ENCODE data around the gene DLL1.
A peak's percentile ranks its signal among the peaks of the same experiment; 100 is the strongest.

The DLL1 gene

DNA sequence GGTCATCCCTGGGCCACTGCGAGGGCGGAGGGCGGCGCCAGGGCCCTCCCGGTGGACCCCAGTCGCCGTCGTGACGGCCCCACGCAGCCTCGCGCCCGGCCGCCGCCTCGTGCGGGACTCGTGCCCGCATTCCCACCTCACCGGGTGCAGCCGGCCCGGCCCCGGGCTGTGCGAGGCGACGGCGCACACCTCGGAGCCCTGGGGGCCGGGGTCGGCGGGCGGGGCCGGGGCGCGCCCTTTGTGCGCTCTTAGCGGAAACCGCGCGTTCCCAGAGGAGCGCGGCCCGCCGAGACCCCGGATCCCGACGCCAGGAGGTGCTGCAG lies 5.5 kb upstream of the DLL1 start:
- Histone ChIP-seq H3K9me3 (ENCODE audit: low read length) (no peaks in the 10 kb centered on the region), H3K27me3 (ENCODE audit: insufficient read depth, low read length) (peaks cover 13% of the 10 kb centered on the region), H3K4me3 (ENCODE audit: low read depth, low read length, poor library complexity, severe bottlenecking) (peak overlapping the region; percentile 62), H3F3A (ENCODE audit: insufficient read depth, low read length) (0 out of 2 replicates have a peak, but pooled peaks cover 6% of the 10 kb centered on the region), H3K9ac (ENCODE audit: low read length) (no peak overlapping the region), H3K9me2 (ENCODE audit: low read depth, low read length) (no peaks in the 10 kb centered on the region), H3K79me2 (ENCODE audit: insufficient read depth, low read length) (no peaks in the 10 kb centered on the region), H3K27ac (ENCODE audit: low read depth, low read length, poor library complexity, severe bottlenecking) (no peak overlapping the region), H4K20me1 (ENCODE audit: insufficient read depth, low read length) (no peaks in the 10 kb centered on the region), H3K4me1 (ENCODE audit: insufficient read depth, low read length, severe bottlenecking) (peaks cover 24% of the 10 kb centered on the region), H3K4me2 (ENCODE audit: low read length) (peak overlapping the region; percentile 75; the same call in 1 of the 2 replicates), H3K36me3 (ENCODE audit: insufficient read depth, low read length) (no peaks in the 10 kb centered on the region; the same call in 1 of the 2 replicates), H2AFZ (ENCODE audit: low read length) (no peak overlapping the region)
- no peak for TF ChIP-seq CTCF (IDR thresholded peaks at IDR 0.05; ENCODE audit: low read length)
- no peak for TF ChIP-seq EZH2 (IDR thresholded peaks at IDR 0.05; ENCODE audit: borderline replicate concordance, low read length)

GRCh38 chr6:170295510-170296422 lies 4.9 kb upstream of the DLL1 start:
- peak overlapping the region; percentile 44; the same call in 1 of the 2 replicates for H3K9ac ChIP-seq (ENCODE audit: low read length)
- TF ChIP-seq CTCF (IDR thresholded peaks at IDR 0.05; ENCODE audit: low read length) (no peak), EZH2 (IDR thresholded peaks at IDR 0.05; ENCODE audit: borderline replicate concordance, low read length) (no peak)
- no peak overlapping the region for H3K27ac ChIP-seq (ENCODE audit: low read depth, low read length, poor library complexity, severe bottlenecking)

DNA sequence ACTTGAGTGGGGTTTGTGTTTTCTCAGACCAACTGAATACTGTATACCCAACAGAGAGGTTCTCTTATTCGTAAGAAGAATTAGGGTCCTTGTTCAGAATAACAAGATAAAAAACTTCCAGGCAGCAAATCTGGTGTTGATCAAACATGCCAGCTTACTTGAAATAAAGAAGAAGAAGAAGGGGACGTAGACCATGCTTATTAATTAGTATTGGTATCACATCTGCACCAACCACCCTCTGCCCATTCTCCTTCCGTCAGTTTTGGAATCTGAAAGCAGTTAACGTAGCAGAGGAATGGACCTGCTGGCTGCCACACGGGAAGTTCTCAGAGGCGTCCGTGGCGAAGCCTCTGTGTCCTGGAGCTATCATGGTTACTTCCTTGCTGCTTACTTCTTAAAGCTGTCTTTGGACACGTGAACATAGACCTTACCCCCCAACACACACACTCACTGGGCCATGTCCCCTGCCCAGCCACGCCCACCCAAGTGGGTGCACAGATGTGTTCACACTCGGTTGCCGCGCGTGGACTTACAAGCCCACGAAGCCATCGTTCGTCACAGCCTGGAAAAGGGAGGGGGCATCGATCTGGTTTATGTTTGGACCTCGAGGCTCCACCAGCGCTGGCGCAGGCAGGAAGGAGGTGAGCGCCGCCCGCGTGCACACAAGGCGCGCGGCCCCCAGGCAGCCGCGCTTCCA lies 4.1 kb upstream of the DLL1 start:
- Histone ChIP-seq H3K36me3 (ENCODE audit: insufficient read depth, low read length) (no peaks in the 10 kb centered on the region), H4K20me1 (ENCODE audit: insufficient read depth, low read length) (no peaks in the 10 kb centered on the region), H2AFZ (ENCODE audit: low read length) (peak overlapping the region; percentile 52; the same call in 1 of the 2 replicates), H3K4me1 (ENCODE audit: insufficient read depth, low read length, severe bottlenecking) (peaks cover 36% of the 10 kb centered on the region), H3K4me3 (ENCODE audit: low read depth, low read length, poor library complexity, severe bottlenecking) (peak overlapping the region; percentile 62), H3K9me3 (ENCODE audit: low read length) (no peaks in the 10 kb centered on the region), H3K27ac (ENCODE audit: low read depth, low read length, poor library complexity, severe bottlenecking) (no peak overlapping the region), H3F3A (ENCODE audit: insufficient read depth, low read length) (0 out of 2 replicates have a peak, but pooled peaks cover 6% of the 10 kb centered on the region), H3K9ac (ENCODE audit: low read length) (peak overlapping the region; percentile 44; the same call in 1 of the 2 replicates), H3K4me2 (ENCODE audit: low read length) (peak overlapping the region; percentile 75), H3K9me2 (ENCODE audit: low read depth, low read length) (no peaks in the 10 kb centered on the region), H3K27me3 (ENCODE audit: insufficient read depth, low read length) (peaks cover 13% of the 10 kb centered on the region), H3K79me2 (ENCODE audit: insufficient read depth, low read length) (no peaks in the 10 kb centered on the region)
- no peak for TF ChIP-seq EZH2 (IDR thresholded peaks at IDR 0.05; ENCODE audit: borderline replicate concordance, low read length)
- no peak for TF ChIP-seq CTCF (IDR thresholded peaks at IDR 0.05; ENCODE audit: low read length)

More at GRCh38 chr6:170295510-170296422, 4.9 kb upstream of the DLL1 start:
- H3F3A ChIP-seq (ENCODE audit: insufficient read depth, low read length), result 0 out of 2 replicates have a peak, but pooled peaks cover 6% of the 10 kb centered on the region
- H3K4me1 ChIP-seq (ENCODE audit: insufficient read depth, low read length, severe bottlenecking), result peaks cover 28% of the 10 kb centered on the region
- peak overlapping the region; percentile 52; the same call in 1 of the 2 replicates for H2AFZ ChIP-seq (ENCODE audit: low read length)
- no peaks in the 10 kb centered on the region for H4K20me1 ChIP-seq (ENCODE audit: insufficient read depth, low read length)
- H3K36me3 ChIP-seq (ENCODE audit: insufficient read depth, low read length), result no peaks in the 10 kb centered on the region; the same call in 1 of the 2 replicates
- H3K9me3 ChIP-seq (ENCODE audit: low read length), result no peaks in the 10 kb centered on the region
- H3K79me2 ChIP-seq (ENCODE audit: insufficient read depth, low read length), result no peaks in the 10 kb centered on the region
- H3K4me3 ChIP-seq (ENCODE audit: low read depth, low read length, poor library complexity, severe bottlenecking), result peak overlapping the region; percentile 62
- H3K9me2 ChIP-seq (ENCODE audit: low read depth, low read length), result no peaks in the 10 kb centered on the region
- H3K4me2 ChIP-seq (ENCODE audit: low read length), result peak overlapping the region; percentile 75
- H3K27me3 ChIP-seq (ENCODE audit: insufficient read depth, low read length), result peaks cover 13% of the 10 kb centered on the region
